Testis (tissue), 2 donors: ENCODE results near the gene ANTXR1.

Experiments
- CTCF ChIP-seq, 3 experiments: fragments of 450-650 bp in 2 of 3; fragments of 200-600 bp in 1 of 3; sonication (generic) in 1 of 3; IDR thresholded peaks; one replicate each; pipeline ENCODE4 v1.5.1; 2016 to 2019; ENCODE audit warnings: antibody characterized with exemption in 3 of 3, mild to moderate bottlenecking in 2 of 3, moderate library complexity in 1 of 3
- POLR2A ChIP-seq: fragments of 450-650 bp; IDR thresholded peaks from one replicate; pipeline ENCODE4 v1.6.1; 2017; ENCODE audit warnings: antibody characterized with exemption, mild to moderate bottlenecking, moderate library complexity

GRCh38 chr2:69157441-69157840 lies 144.5 kb downstream of the ANTXR1 start:
- no peak for TF ChIP-seq CTCF (IDR thresholded peaks at IDR 0.05)
- TF ChIP-seq POLR2A: no peak
